ENCODE measurements around the gene PARN.

PARN gene

GRCh38 chr16:14497245-14498082, 132.6 kb downstream of the PARN start:
- CTCF ChIA-PET: no interaction called here
- Mint-ChIP-seq H3K27ac (no peak overlapping the region), H3K27me3 (no peaks in the 10 kb centered on the region), H3K9me3 (no peaks in the 10 kb centered on the region), H3K4me3 (no peak overlapping the region), H3K36me3 (peaks cover 2% of the 10 kb centered on the region), H3K4me1 (peaks cover 6% of the 10 kb centered on the region)
- no peak for DNase-seq

GRCh38 chr16:14496786-14497185, 133.3 kb downstream of the PARN start:
- H3K27ac Mint-ChIP-seq: no peak overlapping the region

GRCh38 chr16:14496047-14496770, 133.9 kb downstream of the PARN start:
- H3K4me1 Mint-ChIP-seq: peaks cover 10% of the 10 kb centered on the region
- no peak overlapping the region for H3K27ac Mint-ChIP-seq
- DNase-seq: no peak
- CTCF ChIA-PET: no interaction called here
- peaks cover 2% of the 10 kb centered on the region for H3K36me3 Mint-ChIP-seq
- no peak overlapping the region for H3K4me3 Mint-ChIP-seq
- H3K27me3 Mint-ChIP-seq: no peaks in the 10 kb centered on the region
- no peaks in the 10 kb centered on the region for H3K9me3 Mint-ChIP-seq

More at GRCh38 chr16:14496786-14497185, 133.3 kb downstream of the PARN start:
- Mint-ChIP-seq H3K4me3 (no peak overlapping the region), H3K36me3 (peaks cover 2% of the 10 kb centered on the region), H3K27me3 (no peaks in the 10 kb centered on the region), H3K4me1 (peaks cover 12% of the 10 kb centered on the region), H3K9me3 (no peaks in the 10 kb centered on the region)
- no peak for DNase-seq
- CTCF ChIA-PET: no interaction called here

- no peaks in the 10 kb centered on the region for H3K9me3 Mint-ChIP-seq
- no peak overlapping the region for H3K27ac Mint-ChIP-seq
- peaks cover 2% of the 10 kb centered on the region for H3K36me3 Mint-ChIP-seq
- no peaks in the 10 kb centered on the region for H3K27me3 Mint-ChIP-seq
- peaks cover 10% of the 10 kb centered on the region for H3K4me1 Mint-ChIP-seq
- H3K4me3 Mint-ChIP-seq: no peak overlapping the region
- CTCF ChIA-PET: no interaction called here
- no peak for DNase-seq
These were observed 134.6 kb downstream of the PARN start for GRCh38 chr16:14495213-14496046.

GRCh38 chr16:14494396-14494966, 135.6 kb downstream of the PARN start:
- peaks cover 2% of the 10 kb centered on the region for H3K36me3 Mint-ChIP-seq
- H3K27me3 Mint-ChIP-seq: no peaks in the 10 kb centered on the region
- DNase-seq: no peak
- H3K9me3 Mint-ChIP-seq: no peaks in the 10 kb centered on the region
- H3K4me3 Mint-ChIP-seq: no peak overlapping the region
- H3K27ac Mint-ChIP-seq: no peak overlapping the region
- CTCF ChIA-PET: no interaction called here
- peaks cover 10% of the 10 kb centered on the region for H3K4me1 Mint-ChIP-seq

GRCh38 chr16:14493791-14494190, 136.3 kb downstream of the PARN start:
- no peaks in the 10 kb centered on the region for H3K9me3 Mint-ChIP-seq
- peaks cover 4% of the 10 kb centered on the region for H3K36me3 Mint-ChIP-seq
- CTCF ChIA-PET: no interaction called here
- DNase-seq: no peak
- no peaks in the 10 kb centered on the region for H3K27me3 Mint-ChIP-seq
- H3K27ac Mint-ChIP-seq: no peak overlapping the region
- H3K4me3 Mint-ChIP-seq: no peak overlapping the region
- peaks cover 10% of the 10 kb centered on the region for H3K4me1 Mint-ChIP-seq

GRCh38 chr16:14492614-14493013, 137.4 kb downstream of the PARN start:
- CTCF ChIA-PET: no interaction called here
- Mint-ChIP-seq H3K36me3 (peaks cover 4% of the 10 kb centered on the region), H3K27me3 (no peaks in the 10 kb centered on the region), H3K27ac (no peak overlapping the region), H3K4me3 (no peak overlapping the region), H3K9me3 (no peaks in the 10 kb centered on the region), H3K4me1 (peaks cover 17% of the 10 kb centered on the region)
- no peak for DNase-seq

GRCh38 chr16:14491861-14492529, 138.1 kb downstream of the PARN start:
- Mint-ChIP-seq H3K4me1 (peaks cover 19% of the 10 kb centered on the region), H3K27me3 (no peaks in the 10 kb centered on the region), H3K4me3 (no peak overlapping the region), H3K9me3 (no peaks in the 10 kb centered on the region), H3K27ac (no peak overlapping the region), H3K36me3 (peaks cover 4% of the 10 kb centered on the region)
- no peak for DNase-seq
- CTCF ChIA-PET: no interaction called here

GRCh38 chr16:14490235-14490634, 139.8 kb downstream of the PARN start:
- Mint-ChIP-seq H3K9me3 (no peaks in the 10 kb centered on the region), H3K4me1 (peaks cover 22% of the 10 kb centered on the region), H3K27me3 (no peaks in the 10 kb centered on the region), H3K36me3 (peaks cover 4% of the 10 kb centered on the region), H3K27ac (no peak overlapping the region), H3K4me3 (no peak overlapping the region)
- no peak for DNase-seq
- CTCF ChIA-PET: no interaction called here

GRCh38 chr16:14489460-14489859, 140.6 kb downstream of the PARN start:
- CTCF ChIA-PET: no interaction called here
- no peak for DNase-seq
- H3K4me3 Mint-ChIP-seq: no peak overlapping the region
- H3K27me3 Mint-ChIP-seq: no peaks in the 10 kb centered on the region
- H3K36me3 Mint-ChIP-seq: peaks cover 2% of the 10 kb centered on the region
- no peaks in the 10 kb centered on the region for H3K9me3 Mint-ChIP-seq
- H3K27ac Mint-ChIP-seq: no peak overlapping the region
- peaks cover 22% of the 10 kb centered on the region for H3K4me1 Mint-ChIP-seq

GRCh38 chr16:14487579-14487978, 142.5 kb downstream of the PARN start:
- CTCF ChIA-PET: no interaction called here
- Mint-ChIP-seq H3K9me3 (no peaks in the 10 kb centered on the region), H3K4me3 (no peak overlapping the region), H3K27me3 (no peaks in the 10 kb centered on the region), H3K36me3 (peaks cover 4% of the 10 kb centered on the region), H3K4me1 (peaks cover 19% of the 10 kb centered on the region), H3K27ac (no peak overlapping the region)
- peak; percentile 29 for DNase-seq

- H3K4me1 Mint-ChIP-seq: peaks cover 12% of the 10 kb centered on the region
- CTCF ChIA-PET: no interaction called here
- H3K27ac Mint-ChIP-seq: no peak overlapping the region
- no peaks in the 10 kb centered on the region for H3K9me3 Mint-ChIP-seq
- peaks cover 11% of the 10 kb centered on the region for H3K36me3 Mint-ChIP-seq
- no peaks in the 10 kb centered on the region for H3K27me3 Mint-ChIP-seq
- no peak overlapping the region for H3K4me3 Mint-ChIP-seq
- no peak for DNase-seq
These were observed 143.3 kb downstream of the PARN start for GRCh38 chr16:14486520-14487303.

GRCh38 chr16:14485811-14486519, 144.1 kb downstream of the PARN start:
- Mint-ChIP-seq H3K27me3 (no peaks in the 10 kb centered on the region), H3K36me3 (peaks cover 15% of the 10 kb centered on the region), H3K27ac (no peak overlapping the region), H3K4me1 (peaks cover 12% of the 10 kb centered on the region), H3K9me3 (no peaks in the 10 kb centered on the region), H3K4me3 (no peak overlapping the region)
- DNase-seq: no peak
- CTCF ChIA-PET: no interaction called here
